Mucosa of descending colon (tissue), 3 donors: ENCODE data around the gene CCDC97. TPM values are rescaled to one million over a fixed set of nuclear protein-coding genes. Genes with fewer than 3 reads are reported as not detected.

Experiments
- ATAC-seq: fragments of 200-7000 bp; cut with Tn5 transposase; one replicate; pipeline ENCODE4 v1.9.1; 2020; ENCODE audit warnings: mild to moderate bottlenecking, moderate library complexity
- DNase-seq, 3 donors: peaks; one replicate each; pipeline ENCODE4 v3.0.0-alpha.2; 2020
- H3K36me3 ChIP-seq: fragments of 200-600 bp; one replicate; pipeline ENCODE4 v1.8.0; 2021; ENCODE audit warnings: low read depth, mild to moderate bottlenecking
- H3K4me1 ChIP-seq: fragments of 200-600 bp; one replicate; pipeline ENCODE4 v1.8.0; 2021; ENCODE audit warnings: low read depth, mild to moderate bottlenecking
- H3K4me3 ChIP-seq: fragments of 200-600 bp; one replicate; pipeline ENCODE4 v1.8.0; 2021; ENCODE audit warnings: mild to moderate bottlenecking
- H3K9me3 ChIP-seq: fragments of 200-600 bp; one replicate; pipeline ENCODE4 v1.8.0; 2021; ENCODE audit warnings: mild to moderate bottlenecking
- intact Hi-C, 2 donors: fragments of 100-400 bp; cut with DNase I in 1 of 2; cut with micrococcal nuclease in 1 of 2; formaldehyde crosslinking; loops; one replicate each; pipeline versions ENCODE4 v1.11.0 to v1.11.1; 2022; cut with DNase I, micrococcal nuclease
- total RNA-seq, 3 donors: library from RNA; stranded (reverse); fragmentation: NEBNext Ultra II Directional in 2 of 3; extraction: Animal tissue kit (Norgen Biotek cat#: 25700) in 2 of 3; gene quantifications; one replicate each; pipeline versions ENCODE4 v1.2.1 to v1.2.4, GENCODE V29; 2021 to 2023
- TF ChIP-seq, protein P1 (sequence below): fragments of 200-600 bp; IDR thresholded peaks from one replicate; pipeline ENCODE4 v1.8.0; 2022; ENCODE audit warnings: antibody characterized with exemption, mild to moderate bottlenecking
- donor health status: DM: no; HTN: no; CAD: no; lungs with moderate emphysema.
- donor health status: DM: no; HTN: no; CAD: no.
- donor health status: DM: no; HTN: yes; CAD: no.

CCDC97 gene
- total RNA-seq, 3 donors from 2014 or later, result 26.2 to 29.6 (median 27.0) TPM

DNA sequence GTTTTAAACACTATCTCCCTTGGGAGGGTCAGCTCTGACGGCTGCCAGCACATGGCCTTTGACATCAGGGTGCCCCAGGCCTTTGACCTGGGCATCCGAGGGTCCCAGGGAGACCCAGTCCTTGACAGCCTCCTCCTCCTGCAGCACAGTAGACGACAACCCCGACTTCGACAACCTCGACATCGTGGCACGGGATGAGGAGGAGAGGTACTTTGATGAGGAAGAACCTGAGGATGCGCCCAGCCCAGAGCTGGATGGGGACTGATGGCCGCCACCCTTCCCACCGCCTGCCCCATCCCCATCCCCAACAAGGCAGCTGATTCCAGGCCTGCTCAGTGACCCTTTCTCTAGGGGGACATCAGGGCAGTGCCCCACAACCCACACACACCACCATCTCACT is 12.5 kb downstream of the CCDC97 start:
- TF ChIP-seq, protein P1, sequence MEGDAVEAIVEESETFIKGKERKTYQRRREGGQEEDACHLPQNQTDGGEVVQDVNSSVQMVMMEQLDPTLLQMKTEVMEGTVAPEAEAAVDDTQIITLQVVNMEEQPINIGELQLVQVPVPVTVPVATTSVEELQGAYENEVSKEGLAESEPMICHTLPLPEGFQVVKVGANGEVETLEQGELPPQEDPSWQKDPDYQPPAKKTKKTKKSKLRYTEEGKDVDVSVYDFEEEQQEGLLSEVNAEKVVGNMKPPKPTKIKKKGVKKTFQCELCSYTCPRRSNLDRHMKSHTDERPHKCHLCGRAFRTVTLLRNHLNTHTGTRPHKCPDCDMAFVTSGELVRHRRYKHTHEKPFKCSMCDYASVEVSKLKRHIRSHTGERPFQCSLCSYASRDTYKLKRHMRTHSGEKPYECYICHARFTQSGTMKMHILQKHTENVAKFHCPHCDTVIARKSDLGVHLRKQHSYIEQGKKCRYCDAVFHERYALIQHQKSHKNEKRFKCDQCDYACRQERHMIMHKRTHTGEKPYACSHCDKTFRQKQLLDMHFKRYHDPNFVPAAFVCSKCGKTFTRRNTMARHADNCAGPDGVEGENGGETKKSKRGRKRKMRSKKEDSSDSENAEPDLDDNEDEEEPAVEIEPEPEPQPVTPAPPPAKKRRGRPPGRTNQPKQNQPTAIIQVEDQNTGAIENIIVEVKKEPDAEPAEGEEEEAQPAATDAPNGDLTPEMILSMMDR, result no peak
- no peaks in the 10 kb centered on the region for H3K9me3 ChIP-seq
- ATAC-seq (no peak), DNase-seq (no peak)
- no peaks in the 10 kb centered on the region for H3K36me3 ChIP-seq
- no peak overlapping the region for H3K4me3 ChIP-seq
- intact Hi-C loops, result no loop called here
- peaks cover 24% of the 10 kb centered on the region for H3K4me1 ChIP-seq

DNA sequence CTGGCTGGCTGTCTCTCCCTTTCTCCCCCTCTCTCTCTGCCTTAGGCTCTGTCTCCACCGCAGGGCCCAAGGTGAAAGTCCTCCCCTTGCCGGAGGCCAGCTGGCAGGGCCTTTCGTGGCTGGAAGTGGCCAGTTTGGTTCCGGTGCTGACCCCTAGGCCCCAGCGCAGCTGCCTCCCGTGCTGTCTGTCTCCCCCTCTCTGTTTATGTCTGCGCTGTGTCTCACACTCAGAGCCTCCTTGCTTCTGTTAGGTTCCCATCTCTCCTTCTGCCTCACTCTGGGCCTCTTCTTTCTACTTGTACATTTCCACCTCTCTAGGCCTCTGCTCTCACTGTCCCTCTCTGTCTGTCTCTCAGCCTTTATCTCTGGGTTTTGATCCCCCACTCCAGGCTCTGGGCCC is 13.1 kb downstream of the CCDC97 start:
- intact Hi-C loops, result no loop called here
- no peak for ATAC-seq
- TF ChIP-seq, protein P1, result no peak

DNA sequence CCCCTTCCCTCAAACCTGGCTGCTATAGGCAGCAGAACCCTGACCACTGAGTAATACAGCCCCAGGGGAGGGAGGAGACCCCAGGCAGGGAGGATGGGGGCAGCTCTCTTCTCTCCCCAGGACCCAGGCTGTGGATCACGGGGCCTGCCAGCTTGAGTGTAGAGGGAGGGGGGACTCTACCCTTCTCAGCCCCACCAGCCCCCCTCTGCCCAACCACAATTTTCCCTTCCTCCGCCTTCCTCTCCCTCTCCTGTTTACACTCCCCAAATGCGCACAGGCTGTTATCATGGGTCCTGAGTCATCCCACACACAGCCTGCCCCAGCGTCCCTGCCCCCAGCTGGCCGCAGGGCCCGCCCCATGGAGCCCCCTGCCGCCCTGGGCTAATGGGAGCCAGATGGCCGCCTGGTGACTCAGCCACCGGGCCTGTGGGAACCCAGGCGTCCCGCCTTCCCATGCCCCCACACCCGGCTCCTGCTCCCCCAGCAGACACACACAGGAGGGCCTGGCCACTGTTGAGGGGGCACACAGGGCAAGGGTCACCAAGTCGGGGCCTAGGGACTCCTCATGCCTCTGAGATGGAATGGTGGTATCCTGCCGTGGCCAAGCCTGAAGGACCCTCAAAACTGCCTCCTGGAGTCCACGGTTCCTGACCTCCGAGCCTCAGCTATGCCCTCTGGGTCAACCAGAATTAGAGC is 13.6 kb downstream of the CCDC97 start:
- Histone ChIP-seq H3K4me1 (peaks cover 34% of the 10 kb centered on the region), H3K9me3 (no peaks in the 10 kb centered on the region), H3K36me3 (no peaks in the 10 kb centered on the region), H3K4me3 (no peak overlapping the region)
- intact Hi-C loops, result no loop called here
- peak; percentile 23 for ATAC-seq
- TF ChIP-seq, protein P1, result no peak
- peak in 2 of 3 donors; percentile 62 to 80 for DNase-seq

More for the DNA sequence above, 13.1 kb downstream of the CCDC97 start:
- Histone ChIP-seq H3K36me3 (no peaks in the 10 kb centered on the region), H3K9me3 (no peaks in the 10 kb centered on the region), H3K4me3 (no peak overlapping the region), H3K4me1 (peaks cover 30% of the 10 kb centered on the region)
- DNase-seq, result no peak

DNA sequence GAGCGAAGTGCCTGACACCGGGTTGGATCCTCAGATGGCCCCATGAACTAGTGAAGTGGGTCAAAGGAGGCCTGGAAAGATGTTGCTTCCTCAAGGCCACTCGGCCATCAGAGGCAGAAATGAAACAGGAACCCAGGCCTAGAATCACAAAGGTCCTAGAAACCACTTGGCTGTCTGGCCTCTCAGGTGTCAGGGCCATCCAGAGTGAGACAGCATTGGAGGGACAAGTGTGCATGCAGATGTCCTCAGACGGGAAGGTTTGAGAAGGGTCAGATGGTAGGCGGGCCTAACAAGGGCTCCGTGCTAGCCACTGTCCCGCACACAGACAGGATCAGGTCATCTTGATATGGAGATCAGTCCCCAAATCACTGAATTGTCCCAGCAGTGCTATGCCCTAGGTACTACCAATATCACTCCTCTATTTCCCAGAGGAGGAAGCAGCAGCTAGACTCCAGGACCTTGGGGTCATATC is 14.3 kb downstream of the CCDC97 start:
- no peak for DNase-seq
- TF ChIP-seq, protein P1, result no peak
- no peaks in the 10 kb centered on the region for H3K36me3 ChIP-seq
- no peak overlapping the region for H3K4me3 ChIP-seq
- ATAC-seq, result no peak
- intact Hi-C loops, result no loop called here
- peaks cover 36% of the 10 kb centered on the region for H3K4me1 ChIP-seq
- H3K9me3 ChIP-seq, result no peaks in the 10 kb centered on the region

DNA sequence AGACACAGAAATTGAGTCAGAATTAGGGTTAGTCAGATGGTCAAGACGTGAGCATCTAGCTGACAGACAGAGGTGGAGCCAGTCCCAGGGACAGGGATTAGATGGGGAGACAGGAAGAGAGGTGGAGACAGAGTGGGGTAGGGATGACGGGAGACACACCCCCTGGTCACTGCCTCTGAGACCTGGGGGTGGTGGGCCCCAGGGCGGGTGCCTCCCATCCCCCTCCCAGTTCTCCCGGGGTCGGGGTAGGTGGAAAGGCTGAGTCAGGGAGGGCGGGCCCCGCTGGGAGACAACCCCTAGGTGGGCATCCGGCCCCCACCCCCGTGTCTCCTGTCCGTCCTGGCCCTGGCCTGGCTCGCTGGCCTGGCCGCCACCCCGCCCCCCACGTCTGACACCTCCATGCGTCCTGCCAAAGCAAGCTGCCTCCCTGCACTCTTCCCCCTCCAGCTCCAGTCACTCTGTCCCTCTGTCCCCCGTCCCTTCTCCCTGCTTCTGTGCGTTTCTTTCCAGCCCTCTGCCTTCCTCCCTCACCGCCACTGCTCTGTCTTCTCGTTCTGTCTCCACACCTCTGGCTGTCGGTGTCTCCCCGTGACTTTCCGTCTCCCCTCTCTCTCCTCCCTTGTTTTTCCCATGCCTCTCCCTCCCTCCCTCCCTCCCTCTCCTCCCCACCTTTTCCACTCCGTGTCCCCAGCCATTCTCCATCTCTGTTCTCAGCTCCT is 15.1 kb downstream of the CCDC97 start:
- peak in 2 of 3 donors; percentile 63 to 80 for DNase-seq
- H3K4me3 ChIP-seq, result no peak overlapping the region
- H3K36me3 ChIP-seq, result no peaks in the 10 kb centered on the region
- H3K4me1 ChIP-seq, result peaks cover 36% of the 10 kb centered on the region
- H3K9me3 ChIP-seq, result no peaks in the 10 kb centered on the region
- TF ChIP-seq, protein P1, result no peak
- ATAC-seq, result no peak
- intact Hi-C loops, result no loop called here
